Smooth muscle cell of the brain vasculature (primary cell): ENCODE results near the gene LCN2.

Experiments used
- DNase-seq: peaks from one replicate; pipeline ENCODE4 v3.0.0-alpha.2; 2012; ENCODE audit warnings: low read depth, low spot score

The LCN2 gene

DNA sequence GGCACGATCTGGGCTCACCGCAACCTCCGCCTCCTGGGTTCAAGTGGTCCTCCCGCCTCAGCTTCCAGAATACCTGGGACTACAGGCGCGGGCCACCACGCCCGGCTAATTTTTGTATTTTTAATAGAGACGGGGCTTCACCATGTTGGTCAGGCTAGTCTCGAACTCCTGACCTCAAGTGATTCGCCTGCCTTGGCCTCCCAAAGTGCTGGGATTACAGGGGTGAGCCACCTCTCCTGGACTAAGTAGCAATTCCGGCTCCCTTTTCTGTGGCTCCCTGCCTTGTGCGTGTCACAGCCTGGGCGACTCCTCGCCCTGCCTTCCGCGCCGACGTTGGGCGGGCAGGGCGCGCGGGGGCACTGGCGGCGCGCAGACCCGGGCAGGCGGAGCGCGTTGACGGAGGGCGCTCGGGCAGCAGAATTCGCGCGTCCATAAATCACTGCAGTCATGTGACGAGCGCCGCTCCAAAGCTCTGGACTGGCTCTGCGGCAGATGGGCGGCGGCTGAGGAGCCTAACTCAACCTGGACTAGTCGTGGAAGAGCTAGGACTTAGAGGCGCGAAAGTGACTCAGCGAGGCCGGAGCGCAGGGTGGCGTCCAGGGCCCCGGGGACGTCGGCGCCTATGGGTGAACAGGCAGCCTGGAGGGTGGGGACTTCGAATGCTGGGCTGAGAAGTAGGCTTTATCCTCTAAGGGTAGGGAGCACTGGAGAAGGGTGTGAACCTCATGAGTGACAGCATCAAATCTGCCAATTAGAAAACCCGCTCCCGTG is 43.5 kb downstream of the LCN2 start:
- no peak for DNase-seq

DNA sequence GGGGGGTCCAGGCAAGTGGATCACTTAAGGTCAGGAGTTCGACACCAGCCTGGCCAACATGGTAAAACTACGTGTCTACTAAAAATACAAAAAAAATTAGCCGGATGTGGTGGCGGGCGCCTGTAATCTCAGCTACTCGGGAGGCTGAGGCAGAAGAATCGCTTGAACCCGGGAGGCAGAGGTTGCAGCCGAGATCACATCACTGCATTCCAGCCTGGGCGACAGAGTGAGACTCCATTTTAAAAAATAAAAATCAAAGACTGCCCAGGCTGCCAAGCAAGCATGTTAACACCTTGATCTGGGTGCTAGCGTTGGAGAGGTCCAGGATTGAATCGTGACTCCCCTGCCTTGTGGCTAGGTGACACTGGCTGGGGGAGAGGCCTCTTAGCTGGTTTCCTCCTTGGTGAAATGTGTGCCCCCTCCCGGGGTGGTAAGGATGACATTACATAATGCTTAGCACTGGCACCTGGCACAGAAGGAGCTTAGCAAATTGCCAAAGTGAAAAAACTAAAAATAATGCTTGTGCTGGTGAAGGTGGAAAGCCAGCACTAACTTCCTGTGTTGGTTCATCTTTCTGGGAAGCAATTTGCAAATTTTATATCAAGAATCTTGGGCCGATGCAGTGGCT is 44.3 kb downstream of the LCN2 start:
- DNase-seq: no peak

DNA sequence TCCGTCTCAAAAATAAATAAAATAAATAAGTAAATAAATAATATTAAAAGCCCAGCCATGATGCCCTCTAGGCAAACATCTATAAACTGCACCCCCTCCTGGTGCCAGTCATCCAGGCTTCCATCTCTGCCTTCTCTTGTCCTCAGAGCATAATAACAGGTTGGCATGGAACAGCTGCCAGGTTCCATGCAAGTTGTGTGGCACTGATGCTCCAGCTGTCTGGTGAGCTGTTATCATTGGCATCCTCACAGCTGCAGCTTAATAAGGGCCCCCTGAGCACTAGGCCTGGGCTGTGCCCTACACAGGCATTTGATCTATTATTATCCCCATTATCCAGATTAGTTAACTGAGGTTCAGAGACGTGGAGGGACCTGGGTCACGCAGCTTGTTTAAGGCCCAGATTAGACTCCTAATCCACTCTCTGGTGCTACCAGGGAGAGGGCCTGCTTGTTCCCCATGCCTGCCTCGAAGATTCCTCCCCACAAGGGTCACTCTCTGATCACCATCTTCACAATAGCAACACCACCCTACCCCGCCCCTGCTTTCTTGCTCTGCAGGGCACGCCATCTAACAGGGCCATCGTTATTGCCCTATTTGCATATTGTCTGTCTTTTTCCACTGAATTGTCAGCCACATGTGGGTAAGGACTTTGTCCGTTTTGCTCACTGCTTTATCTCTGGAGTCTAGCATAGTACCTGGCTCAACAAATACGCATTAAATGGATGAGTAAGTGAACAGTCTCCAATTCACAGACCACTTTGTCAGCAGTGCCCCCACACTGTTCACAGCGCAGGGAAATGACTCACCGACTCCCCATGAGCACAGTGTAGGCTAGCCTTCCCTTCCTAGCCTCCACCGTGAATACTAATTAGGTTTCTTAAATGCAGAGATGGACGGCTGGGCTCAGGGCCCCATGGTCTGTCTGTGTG is 52.5 kb downstream of the LCN2 start:
- peak; percentile 72 for DNase-seq

GRCh38 chr9:128202648-128203023 is 53.4 kb downstream of the LCN2 start:
- DNase-seq: no peak
